Neural progenitor cell (in vitro differentiated cells): Measurements from ENCODE around the gene DEAF1.

Experiments
- EZH2phosphoT487 ChIP-seq: fragments of 200-600 bp; sonication (generic); IDR thresholded peaks from 2 replicates; pipeline ENCODE4 v1.6.1; 2017; ENCODE audit warnings: antibody characterized with exemption
- TF ChIP-seq, protein P1 (sequence below): fragments of 200-600 bp; sonication (generic); IDR thresholded peaks from 2 replicates; pipeline ENCODE4 v1.5.1; 2017; ENCODE audit warnings: antibody characterized with exemption, mild to moderate bottlenecking

DNA sequence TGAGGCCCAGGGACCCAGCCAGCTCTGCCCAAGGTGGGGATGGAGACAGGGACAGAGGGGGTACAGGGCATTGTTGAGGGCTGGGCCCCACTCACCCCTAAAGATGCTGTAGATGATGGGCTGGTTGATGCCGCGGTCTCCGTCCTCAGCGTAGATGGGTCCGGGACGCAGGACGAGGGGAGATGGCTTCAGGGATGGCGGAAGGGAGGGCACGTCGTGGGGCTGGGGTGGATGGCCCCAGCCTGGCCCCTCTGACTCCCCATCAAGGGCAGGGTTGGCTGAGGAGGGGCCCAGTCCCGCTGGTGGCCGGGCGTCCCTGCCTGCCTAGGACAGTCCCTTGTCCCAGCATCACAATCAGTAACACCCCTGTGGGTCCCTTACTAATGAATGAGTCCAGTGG lies 74.8 kb downstream of the DEAF1 start:
- TF ChIP-seq, protein P1, sequence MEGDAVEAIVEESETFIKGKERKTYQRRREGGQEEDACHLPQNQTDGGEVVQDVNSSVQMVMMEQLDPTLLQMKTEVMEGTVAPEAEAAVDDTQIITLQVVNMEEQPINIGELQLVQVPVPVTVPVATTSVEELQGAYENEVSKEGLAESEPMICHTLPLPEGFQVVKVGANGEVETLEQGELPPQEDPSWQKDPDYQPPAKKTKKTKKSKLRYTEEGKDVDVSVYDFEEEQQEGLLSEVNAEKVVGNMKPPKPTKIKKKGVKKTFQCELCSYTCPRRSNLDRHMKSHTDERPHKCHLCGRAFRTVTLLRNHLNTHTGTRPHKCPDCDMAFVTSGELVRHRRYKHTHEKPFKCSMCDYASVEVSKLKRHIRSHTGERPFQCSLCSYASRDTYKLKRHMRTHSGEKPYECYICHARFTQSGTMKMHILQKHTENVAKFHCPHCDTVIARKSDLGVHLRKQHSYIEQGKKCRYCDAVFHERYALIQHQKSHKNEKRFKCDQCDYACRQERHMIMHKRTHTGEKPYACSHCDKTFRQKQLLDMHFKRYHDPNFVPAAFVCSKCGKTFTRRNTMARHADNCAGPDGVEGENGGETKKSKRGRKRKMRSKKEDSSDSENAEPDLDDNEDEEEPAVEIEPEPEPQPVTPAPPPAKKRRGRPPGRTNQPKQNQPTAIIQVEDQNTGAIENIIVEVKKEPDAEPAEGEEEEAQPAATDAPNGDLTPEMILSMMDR: no peak
- TF ChIP-seq EZH2phosphoT487: no peak
